ENCODE results near the gene AP1S1.

- TF ChIP-seq BHLHE40 (IDR thresholded peaks at IDR 0.05; ENCODE audit: borderline replicate concordance) (no peak), SUZ12 (IDR thresholded peaks at IDR 0.05) (no peak), FOXM1 (IDR thresholded peaks at IDR 0.05; ENCODE audit: borderline replicate concordance) (no peak), ARNT (IDR thresholded peaks at IDR 0.05) (no peak), LEF1 (IDR thresholded peaks at IDR 0.05; ENCODE audit: borderline replicate concordance) (no peak), TARDBP (IDR thresholded peaks at IDR 0.05) (no peak), FOXK2 (IDR thresholded peaks at IDR 0.05) (no peak), SP1 (IDR thresholded peaks at IDR 0.05) (no peak), L3MBTL2 (conservative IDR thresholded peaks at IDR 0.05) (no peak)
Measured at GRCh38 chr7:101104799-101105198, 49.5 kb upstream of the AP1S1 start.
